Measurements from ENCODE around the gene PCDH9.
"Not testable (repeated sequence)": the region's sequence is repeated elsewhere in the genome, so short reads cannot be mapped to it uniquely, and the experiment has no call there.

Gene PCDH9

DNA sequence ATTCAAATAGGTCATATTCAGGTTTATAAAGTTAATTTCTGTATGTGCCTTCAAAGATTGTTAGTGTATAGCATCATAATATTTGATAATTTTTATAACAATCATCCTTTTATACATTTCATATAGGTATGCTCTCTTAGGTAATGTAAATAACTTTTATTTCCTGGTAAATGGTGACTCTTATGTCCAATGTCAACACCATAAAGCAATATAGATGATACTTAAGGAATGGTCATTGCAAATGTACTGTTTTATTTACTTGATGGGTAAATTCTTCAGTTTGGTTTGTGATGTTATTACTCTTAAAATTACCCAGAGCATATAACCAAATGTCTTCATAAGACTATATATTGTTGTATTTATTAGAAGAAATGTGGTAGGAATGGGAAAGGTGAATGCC is 928.7 kb downstream of the PCDH9 start:
- no peak overlapping the region for H3K27ac ChIP-seq (ENCODE audit: low read depth, low read length)
- H3K9me3 ChIP-seq (ENCODE audit: control insufficient read depth, insufficient read depth, low read length) = peaks cover 6% of the 10 kb centered on the region; the same call in 1 of the 2 replicates
- H3K4me3 ChIP-seq (ENCODE audit: low read depth, low read length) = no peak overlapping the region
- H3K9ac ChIP-seq (ENCODE audit: low read depth, low read length) = no peak overlapping the region
- no peaks in the 10 kb centered on the region for H3K27me3 ChIP-seq (ENCODE audit: control insufficient read depth, insufficient read depth, low read length)
- H3K36me3 ChIP-seq (ENCODE audit: control insufficient read depth, insufficient read depth, low read length) = no peaks in the 10 kb centered on the region
- peaks cover 3% of the 10 kb centered on the region; the same call in 1 of the 2 replicates for H3K4me1 ChIP-seq (ENCODE audit: control insufficient read depth, insufficient read depth, low read length)

DNA sequence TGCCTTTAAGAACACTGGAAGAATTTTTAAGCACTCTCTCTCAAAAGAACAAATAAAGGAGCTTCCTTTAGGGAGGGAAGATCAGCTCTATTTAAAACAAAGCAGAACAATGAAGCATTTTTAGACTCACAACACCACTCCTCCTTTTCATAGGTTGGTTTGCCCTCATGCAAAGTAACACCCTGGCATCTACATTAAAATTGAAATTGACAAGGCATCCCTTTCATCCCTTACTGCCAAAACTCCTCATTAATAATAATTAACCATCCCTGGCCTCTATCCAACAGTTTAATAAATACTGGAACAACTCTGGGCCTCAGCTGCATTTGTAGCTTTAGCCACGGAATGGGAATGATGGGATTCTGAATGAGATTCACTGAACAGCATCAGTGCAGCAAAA is 929.1 kb downstream of the PCDH9 start:
- H3K4me3 ChIP-seq (ENCODE audit: low read depth, low read length) = no peak overlapping the region
- peaks cover 3% of the 10 kb centered on the region; the same call in 1 of the 2 replicates for H3K4me1 ChIP-seq (ENCODE audit: control insufficient read depth, insufficient read depth, low read length)
- H3K36me3 ChIP-seq (ENCODE audit: control insufficient read depth, insufficient read depth, low read length) = no peaks in the 10 kb centered on the region
- H3K27ac ChIP-seq (ENCODE audit: low read depth, low read length) = no peak overlapping the region
- H3K27me3 ChIP-seq (ENCODE audit: control insufficient read depth, insufficient read depth, low read length) = no peaks in the 10 kb centered on the region
- peaks cover 8% of the 10 kb centered on the region; the same call in 1 of the 2 replicates for H3K9me3 ChIP-seq (ENCODE audit: control insufficient read depth, insufficient read depth, low read length)
- H3K9ac ChIP-seq (ENCODE audit: low read depth, low read length) = no peak overlapping the region

GRCh38 chr13:66296875-66297274 is 933.3 kb downstream of the PCDH9 start:
- Histone ChIP-seq H3K27me3 (ENCODE audit: control insufficient read depth, insufficient read depth, low read length) (no peaks in the 10 kb centered on the region), H3K36me3 (ENCODE audit: control insufficient read depth, insufficient read depth, low read length) (no peaks in the 10 kb centered on the region), H3K27ac (ENCODE audit: low read depth, low read length) (no peak overlapping the region), H3K9ac (ENCODE audit: low read depth, low read length) (no peak overlapping the region), H3K4me1 (ENCODE audit: control insufficient read depth, insufficient read depth, low read length) (peaks cover 3% of the 10 kb centered on the region; the same call in 1 of the 2 replicates), H3K4me3 (ENCODE audit: low read depth, low read length) (no peak overlapping the region), H3K9me3 (ENCODE audit: control insufficient read depth, insufficient read depth, low read length) (peaks cover 8% of the 10 kb centered on the region; the same call in 1 of the 2 replicates)

- Histone ChIP-seq H3K27me3 (ENCODE audit: control insufficient read depth, insufficient read depth, low read length) (no peaks in the 10 kb centered on the region), H3K9ac (ENCODE audit: low read depth, low read length) (no peak overlapping the region), H3K9me3 (ENCODE audit: control insufficient read depth, insufficient read depth, low read length) (peaks cover 8% of the 10 kb centered on the region; the same call in 1 of the 2 replicates), H3K4me3 (ENCODE audit: low read depth, low read length) (no peak overlapping the region), H3K36me3 (ENCODE audit: control insufficient read depth, insufficient read depth, low read length) (no peaks in the 10 kb centered on the region), H3K27ac (ENCODE audit: low read depth, low read length) (no peak overlapping the region), H3K4me1 (ENCODE audit: control insufficient read depth, insufficient read depth, low read length) (peaks cover 3% of the 10 kb centered on the region; the same call in 1 of the 2 replicates)
Observed at GRCh38 chr13:66296328-66296727, 933.8 kb downstream of the PCDH9 start.

DNA sequence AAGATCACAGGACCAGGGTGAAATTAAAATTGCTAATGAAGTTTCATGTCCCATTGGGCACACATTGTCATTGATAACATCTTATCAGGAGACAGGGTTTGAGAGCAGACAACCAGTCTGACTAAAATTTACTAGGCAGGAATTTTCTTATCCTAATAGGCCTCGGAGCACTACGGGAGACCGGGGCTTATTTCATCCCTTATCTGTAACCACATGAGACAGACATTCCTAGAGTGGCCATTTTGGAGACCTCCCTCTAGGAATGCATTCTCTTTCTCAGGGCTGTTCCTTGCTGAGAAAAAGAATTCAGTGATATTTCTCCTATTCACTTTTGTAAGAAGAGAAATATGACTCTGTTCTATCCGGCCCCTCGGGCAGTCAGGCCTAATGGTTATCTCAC is 943.3 kb downstream of the PCDH9 start:
- not testable (repeated sequence) for H3K36me3 ChIP-seq (ENCODE audit: control insufficient read depth, insufficient read depth, low read length); H3K4me3 ChIP-seq (ENCODE audit: low read depth, low read length); H3K4me1 ChIP-seq (ENCODE audit: control insufficient read depth, insufficient read depth, low read length); H3K9ac ChIP-seq (ENCODE audit: low read depth, low read length); H3K27ac ChIP-seq (ENCODE audit: low read depth, low read length); H3K27me3 ChIP-seq (ENCODE audit: control insufficient read depth, insufficient read depth, low read length)
- H3K9me3 ChIP-seq (ENCODE audit: control insufficient read depth, insufficient read depth, low read length) = peaks cover 11% of the 10 kb centered on the region

DNA sequence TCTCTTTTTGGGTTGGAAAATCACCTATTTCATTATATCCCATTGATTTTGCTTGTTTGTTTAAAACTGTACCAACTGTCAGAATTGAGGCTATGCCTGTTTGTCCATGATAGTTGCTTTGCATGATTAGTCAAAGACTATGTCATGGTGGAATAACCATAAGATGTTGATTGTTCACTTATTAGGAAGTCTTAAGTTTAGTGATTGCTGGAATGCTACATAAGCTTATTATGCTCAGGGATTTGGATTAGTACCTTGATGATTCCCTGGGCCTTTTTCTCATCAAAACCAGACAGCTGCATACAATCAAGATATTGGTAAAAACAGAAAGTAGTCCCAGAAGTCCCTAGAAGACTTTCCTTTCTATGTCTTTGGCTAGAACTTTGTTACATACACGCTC is 954.7 kb downstream of the PCDH9 start:
- no peak overlapping the region for H3K9ac ChIP-seq (ENCODE audit: low read depth, low read length)
- H3K9me3 ChIP-seq (ENCODE audit: control insufficient read depth, insufficient read depth, low read length) = peaks cover 19% of the 10 kb centered on the region
- no peak overlapping the region for H3K4me3 ChIP-seq (ENCODE audit: low read depth, low read length)
- H3K4me1 ChIP-seq (ENCODE audit: control insufficient read depth, insufficient read depth, low read length) = no peaks in the 10 kb centered on the region
- no peaks in the 10 kb centered on the region for H3K27me3 ChIP-seq (ENCODE audit: control insufficient read depth, insufficient read depth, low read length)
- H3K36me3 ChIP-seq (ENCODE audit: control insufficient read depth, insufficient read depth, low read length) = no peaks in the 10 kb centered on the region
- no peak overlapping the region for H3K27ac ChIP-seq (ENCODE audit: low read depth, low read length)

DNA sequence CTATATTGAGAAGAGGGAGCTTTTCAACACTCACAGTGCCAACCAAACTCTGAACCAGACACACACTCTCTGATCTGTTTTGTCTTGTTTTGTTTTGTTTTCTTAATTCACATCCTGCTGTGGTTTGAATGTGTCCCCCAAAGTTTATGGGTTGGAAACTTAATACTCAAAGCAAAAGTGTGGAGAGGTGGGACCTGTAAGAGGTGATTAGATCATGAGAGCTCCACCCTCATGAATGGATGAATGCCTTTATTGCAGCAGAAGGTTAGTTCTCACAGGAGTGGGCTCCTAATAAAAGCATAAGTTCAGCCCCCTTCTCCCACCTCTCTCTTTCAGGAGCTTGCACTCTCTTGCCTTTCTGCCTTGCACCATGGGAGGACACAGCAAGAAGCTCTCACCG is 957.1 kb downstream of the PCDH9 start:
- no peaks in the 10 kb centered on the region for H3K4me1 ChIP-seq (ENCODE audit: control insufficient read depth, insufficient read depth, low read length)
- H3K27ac ChIP-seq (ENCODE audit: low read depth, low read length) = no peak overlapping the region
- H3K4me3 ChIP-seq (ENCODE audit: low read depth, low read length) = no peak overlapping the region
- H3K9me3 ChIP-seq (ENCODE audit: control insufficient read depth, insufficient read depth, low read length) = peaks cover 16% of the 10 kb centered on the region
- no peaks in the 10 kb centered on the region for H3K27me3 ChIP-seq (ENCODE audit: control insufficient read depth, insufficient read depth, low read length)
- H3K36me3 ChIP-seq (ENCODE audit: control insufficient read depth, insufficient read depth, low read length) = no peaks in the 10 kb centered on the region
- no peak overlapping the region for H3K9ac ChIP-seq (ENCODE audit: low read depth, low read length)

DNA sequence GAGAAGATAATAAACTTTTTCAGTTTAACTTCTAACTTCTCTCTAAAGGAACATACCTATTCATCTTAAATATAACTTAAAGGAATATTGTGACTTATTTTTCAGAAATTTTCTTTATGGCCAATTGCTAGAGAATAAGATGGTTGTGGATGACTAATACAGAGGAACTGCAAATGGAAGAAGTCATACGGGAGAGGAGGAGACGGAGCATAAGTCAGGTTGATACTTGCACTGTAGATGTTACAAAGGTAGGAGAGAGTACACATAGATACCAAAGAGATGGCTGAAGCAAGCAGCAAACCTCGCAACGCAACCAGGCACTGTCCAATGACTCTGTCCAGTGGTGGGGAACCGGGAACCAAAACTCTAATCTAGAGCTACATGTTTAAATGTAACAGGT is 963.4 kb downstream of the PCDH9 start:
- H3K9ac ChIP-seq (ENCODE audit: low read depth, low read length) = no peak overlapping the region
- no peaks in the 10 kb centered on the region for H3K36me3 ChIP-seq (ENCODE audit: control insufficient read depth, insufficient read depth, low read length)
- H3K27ac ChIP-seq (ENCODE audit: low read depth, low read length) = no peak overlapping the region
- H3K4me3 ChIP-seq (ENCODE audit: low read depth, low read length) = no peak overlapping the region
- H3K9me3 ChIP-seq (ENCODE audit: control insufficient read depth, insufficient read depth, low read length) = no peaks in the 10 kb centered on the region
- no peaks in the 10 kb centered on the region for H3K4me1 ChIP-seq (ENCODE audit: control insufficient read depth, insufficient read depth, low read length)
- no peaks in the 10 kb centered on the region for H3K27me3 ChIP-seq (ENCODE audit: control insufficient read depth, insufficient read depth, low read length)

DNA sequence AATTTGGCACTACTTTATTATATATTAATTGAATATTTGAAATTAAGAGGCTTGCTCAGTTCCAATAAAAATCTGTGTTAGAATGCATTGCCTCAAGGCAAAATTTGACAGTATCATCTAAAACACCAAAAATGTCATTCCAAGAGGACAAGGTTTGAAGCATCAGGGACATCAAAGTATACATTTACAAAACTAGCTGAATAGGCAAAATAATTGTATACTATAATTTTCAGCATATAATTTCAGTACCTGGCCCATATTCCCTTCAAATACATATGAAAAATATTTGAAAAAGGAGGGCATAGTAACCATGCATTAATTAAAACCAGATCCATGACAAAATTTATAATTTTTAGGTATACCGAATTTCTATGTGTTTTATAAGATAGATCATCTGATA is 963.8 kb downstream of the PCDH9 start:
- Histone ChIP-seq H3K27ac (ENCODE audit: low read depth, low read length) (no peak overlapping the region), H3K9me3 (ENCODE audit: control insufficient read depth, insufficient read depth, low read length) (no peaks in the 10 kb centered on the region), H3K4me1 (ENCODE audit: control insufficient read depth, insufficient read depth, low read length) (no peaks in the 10 kb centered on the region), H3K36me3 (ENCODE audit: control insufficient read depth, insufficient read depth, low read length) (no peaks in the 10 kb centered on the region), H3K27me3 (ENCODE audit: control insufficient read depth, insufficient read depth, low read length) (no peaks in the 10 kb centered on the region), H3K9ac (ENCODE audit: low read depth, low read length) (no peak overlapping the region), H3K4me3 (ENCODE audit: low read depth, low read length) (no peak overlapping the region)

- no peak overlapping the region for H3K9ac ChIP-seq (ENCODE audit: low read depth, low read length)
- no peaks in the 10 kb centered on the region for H3K36me3 ChIP-seq (ENCODE audit: control insufficient read depth, insufficient read depth, low read length)
- no peaks in the 10 kb centered on the region for H3K4me1 ChIP-seq (ENCODE audit: control insufficient read depth, insufficient read depth, low read length)
- H3K27me3 ChIP-seq (ENCODE audit: control insufficient read depth, insufficient read depth, low read length) = no peaks in the 10 kb centered on the region
- H3K9me3 ChIP-seq (ENCODE audit: control insufficient read depth, insufficient read depth, low read length) = no peaks in the 10 kb centered on the region
- no peak overlapping the region for H3K4me3 ChIP-seq (ENCODE audit: low read depth, low read length)
- no peak overlapping the region for H3K27ac ChIP-seq (ENCODE audit: low read depth, low read length)
Observed at GRCh38 chr13:66265371-66265770, 964.8 kb downstream of the PCDH9 start.

DNA sequence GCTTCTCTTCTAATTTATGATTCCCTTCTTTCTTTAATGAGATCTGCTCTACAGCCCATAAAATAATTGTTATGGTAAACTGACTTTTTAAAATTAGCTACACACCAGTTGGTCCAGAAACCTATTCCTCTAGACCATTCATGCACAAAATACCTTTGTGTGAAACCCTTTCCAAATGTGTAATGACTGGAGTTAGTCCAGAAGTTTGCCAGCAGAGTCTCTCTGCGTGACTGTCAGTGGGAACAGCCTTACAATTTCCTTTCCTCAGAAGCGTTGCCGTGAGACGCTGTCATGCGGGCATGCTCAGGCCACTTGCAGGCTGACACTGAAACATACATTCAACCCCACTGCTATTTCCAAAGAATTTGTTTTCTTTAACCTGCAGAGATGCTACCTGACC is 965.2 kb downstream of the PCDH9 start:
- no peak overlapping the region for H3K9ac ChIP-seq (ENCODE audit: low read depth, low read length)
- no peaks in the 10 kb centered on the region for H3K4me1 ChIP-seq (ENCODE audit: control insufficient read depth, insufficient read depth, low read length)
- peaks cover 3% of the 10 kb centered on the region for H3K9me3 ChIP-seq (ENCODE audit: control insufficient read depth, insufficient read depth, low read length)
- no peak overlapping the region for H3K27ac ChIP-seq (ENCODE audit: low read depth, low read length)
- no peaks in the 10 kb centered on the region for H3K36me3 ChIP-seq (ENCODE audit: control insufficient read depth, insufficient read depth, low read length)
- no peaks in the 10 kb centered on the region for H3K27me3 ChIP-seq (ENCODE audit: control insufficient read depth, insufficient read depth, low read length)
- H3K4me3 ChIP-seq (ENCODE audit: low read depth, low read length) = no peak overlapping the region

GRCh38 chr13:66262330-66262729 is 967.8 kb downstream of the PCDH9 start:
- no peaks in the 10 kb centered on the region for H3K4me1 ChIP-seq (ENCODE audit: control insufficient read depth, insufficient read depth, low read length)
- H3K36me3 ChIP-seq (ENCODE audit: control insufficient read depth, insufficient read depth, low read length) = no peaks in the 10 kb centered on the region
- H3K4me3 ChIP-seq (ENCODE audit: low read depth, low read length) = no peak overlapping the region
- H3K27me3 ChIP-seq (ENCODE audit: control insufficient read depth, insufficient read depth, low read length) = no peaks in the 10 kb centered on the region
- H3K9me3 ChIP-seq (ENCODE audit: control insufficient read depth, insufficient read depth, low read length) = peaks cover 10% of the 10 kb centered on the region
- H3K27ac ChIP-seq (ENCODE audit: low read depth, low read length) = no peak overlapping the region
- no peak overlapping the region for H3K9ac ChIP-seq (ENCODE audit: low read depth, low read length)
